Hepatocyte (in vitro differentiated cells): Measurements from ENCODE around the gene ZFP30.

ENCODE experiments used
- EZH2phosphoT487 ChIP-seq: fragments of 200-600 bp; sonication (generic); IDR thresholded peaks from one replicate; pipeline ENCODE4 v1.6.1; 2018; ENCODE audit warnings: antibody characterized with exemption, mild to moderate bottlenecking, low read depth, moderate library complexity; ENCODE audit not compliant: unreplicated experiment, severe bottlenecking
- TF ChIP-seq, protein P1 (sequence below): fragments of 200-600 bp; sonication (generic); IDR thresholded peaks from 2 replicates; pipeline ENCODE4 v1.5.1; 2016; ENCODE audit warnings: antibody characterized with exemption, mild to moderate bottlenecking; ENCODE audit not compliant: poor library complexity

GRCh38 chr19:37683520-37683919 is 28.3 kb upstream of the ZFP30 start:
- TF ChIP-seq, protein P1, sequence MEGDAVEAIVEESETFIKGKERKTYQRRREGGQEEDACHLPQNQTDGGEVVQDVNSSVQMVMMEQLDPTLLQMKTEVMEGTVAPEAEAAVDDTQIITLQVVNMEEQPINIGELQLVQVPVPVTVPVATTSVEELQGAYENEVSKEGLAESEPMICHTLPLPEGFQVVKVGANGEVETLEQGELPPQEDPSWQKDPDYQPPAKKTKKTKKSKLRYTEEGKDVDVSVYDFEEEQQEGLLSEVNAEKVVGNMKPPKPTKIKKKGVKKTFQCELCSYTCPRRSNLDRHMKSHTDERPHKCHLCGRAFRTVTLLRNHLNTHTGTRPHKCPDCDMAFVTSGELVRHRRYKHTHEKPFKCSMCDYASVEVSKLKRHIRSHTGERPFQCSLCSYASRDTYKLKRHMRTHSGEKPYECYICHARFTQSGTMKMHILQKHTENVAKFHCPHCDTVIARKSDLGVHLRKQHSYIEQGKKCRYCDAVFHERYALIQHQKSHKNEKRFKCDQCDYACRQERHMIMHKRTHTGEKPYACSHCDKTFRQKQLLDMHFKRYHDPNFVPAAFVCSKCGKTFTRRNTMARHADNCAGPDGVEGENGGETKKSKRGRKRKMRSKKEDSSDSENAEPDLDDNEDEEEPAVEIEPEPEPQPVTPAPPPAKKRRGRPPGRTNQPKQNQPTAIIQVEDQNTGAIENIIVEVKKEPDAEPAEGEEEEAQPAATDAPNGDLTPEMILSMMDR, result no peak
- no peak for TF ChIP-seq EZH2phosphoT487
